MCF 10A (cell line): ENCODE results near the gene GYPB. TPM values are rescaled to one million over a fixed set of nuclear protein-coding genes. Genes with fewer than 3 reads are reported as not detected.
"Not testable (repeated sequence)": the region's sequence is repeated elsewhere in the genome, so short reads cannot be mapped to it uniquely, and the experiment has no call there.

Experiments used
- BruUV-seq: library from RNA; stranded (reverse); fragments of 400-500 nt; replicated peaks from 2 replicates; lab custom pipeline; 2021; lab: Mats Ljungman, UMichigan
- CTCF ChIA-PET: fragments of 300-600 bp; sonication (Branson Sonifier 250); formaldehyde crosslinking; extraction: SDS; loops from one replicate; lab custom pipeline; 2021; ENCODE audit warnings: antibody characterized with exemption, inconsistent platforms; lab: Yijun Ruan, JAX
- POLR2A ChIA-PET: fragments of 300-600, 350-650 bp; sonication (Branson Sonifier 250); formaldehyde crosslinking; extraction: SDS; loops from one replicate; lab custom pipeline; 2020; ENCODE audit warnings: antibody characterized with exemption, inconsistent platforms; lab: Yijun Ruan, JAX
- DNase-seq: peaks from one replicate; pipeline ENCODE4 v3.0.0-alpha.2; 2018; ENCODE audit not compliant: unreplicated experiment
- H3K27ac Mint-ChIP-seq: one replicate; pipeline ENCODE4 v1.8.0; 2022; ENCODE audit warnings: mild to moderate bottlenecking, low read depth, mixed read lengths; ENCODE audit not compliant: unreplicated experiment
- H3K27me3 Mint-ChIP-seq: one replicate; pipeline ENCODE4 v1.8.0; 2022; ENCODE audit warnings: mixed read lengths; ENCODE audit not compliant: insufficient read depth, unreplicated experiment
- H3K36me3 Mint-ChIP-seq: one replicate; pipeline ENCODE4 v1.8.0; 2022; ENCODE audit warnings: mild to moderate bottlenecking, moderate library complexity, mixed read lengths; ENCODE audit not compliant: insufficient read depth, unreplicated experiment
- H3K4me1 Mint-ChIP-seq: one replicate; pipeline ENCODE4 v1.8.0; 2022; ENCODE audit warnings: mixed read lengths; ENCODE audit not compliant: insufficient read depth, unreplicated experiment
- H3K4me3 Mint-ChIP-seq: one replicate; pipeline ENCODE4 v1.8.0; 2022; ENCODE audit warnings: mild to moderate bottlenecking, moderate library complexity, mixed read lengths; ENCODE audit not compliant: unreplicated experiment
- H3K9me3 Mint-ChIP-seq: one replicate; pipeline ENCODE4 v1.8.0; 2022; ENCODE audit warnings: mixed read lengths; ENCODE audit not compliant: unreplicated experiment
- intact Hi-C: fragments of 100-400 bp; cut with micrococcal nuclease; formaldehyde crosslinking; loops from 2 replicates; pipeline ENCODE4 v1.14.1; 2022
- total RNA-seq: library from RNA; stranded (reverse); gene quantifications from 2 replicates; pipeline ENCODE4 v1.2.3, GENCODE V29; 2022

GYPB gene
- total RNA-seq, 1 experiment from 2014 or later: not detected

- BruUV-seq, intact Hi-C loops, CTCF ChIA-PET, POLR2A ChIA-PET, H3K4me3 Mint-ChIP-seq, H3K27ac Mint-ChIP-seq, H3K4me1 Mint-ChIP-seq, H3K27me3 Mint-ChIP-seq, H3K36me3 Mint-ChIP-seq, H3K9me3 Mint-ChIP-seq, DNase-seq: not testable (repeated sequence)
Measured at GRCh38 chr4:143950967-143951366, 68.2 kb downstream of the GYPB start.

GRCh38 chr4:143950185-143950584 is 69.0 kb downstream of the GYPB start:
- DNase-seq, H3K4me3 Mint-ChIP-seq, BruUV-seq, POLR2A ChIA-PET, CTCF ChIA-PET, H3K4me1 Mint-ChIP-seq, intact Hi-C loops, H3K27me3 Mint-ChIP-seq, H3K9me3 Mint-ChIP-seq, H3K27ac Mint-ChIP-seq, H3K36me3 Mint-ChIP-seq: not testable (repeated sequence)

- POLR2A ChIA-PET, H3K9me3 Mint-ChIP-seq, H3K36me3 Mint-ChIP-seq, H3K4me3 Mint-ChIP-seq, BruUV-seq, H3K4me1 Mint-ChIP-seq, H3K27me3 Mint-ChIP-seq, DNase-seq, H3K27ac Mint-ChIP-seq, intact Hi-C loops: not testable (repeated sequence)
- CTCF ChIA-PET: interaction anchor here (0.6 kb wide), 1 partner anchor 71 kb away, joined by 3 read pairs; no protein-coding TSS in a partner anchor
Measured at GRCh38 chr4:143947493-143947892, 71.7 kb downstream of the GYPB start.

Other genes with a start within 250 kb of the GYPB start
- gene GYPE, start 113.8 kb downstream of the GYPB start, total RNA-seq: not detected in 2 replicates
- gene GYPA, start 121.3 kb upstream of the GYPB start, total RNA-seq: not detected in 2 replicates